Loucy (cell line): ENCODE results near the gene IRF2BPL.

Experiments used
- H2AFZ ChIP-seq: fragments of 200-600 bp; sonication (generic); 2 replicates; pipeline ENCODE4 v1.6.0; 2016; ENCODE audit warnings: antibody characterized with exemption, mild to moderate bottlenecking, low read length, moderate library complexity
- H3F3A ChIP-seq: fragments of 200-600 bp; 2 replicates; pipeline ENCODE4 v1.6.0; 2016; ENCODE audit warnings: antibody characterized with exemption, low read depth, mild to moderate bottlenecking
- H3K27me3 ChIP-seq: fragments of 200-600 bp; sonication (generic); 2 replicates; pipeline ENCODE4 v1.6.1; 2014; ENCODE audit warnings: low read length, mild to moderate bottlenecking; ENCODE audit not compliant: insufficient read depth, poor library complexity, severe bottlenecking
- H3K36me3 ChIP-seq: fragments of 200-600 bp; sonication (generic); 2 replicates; pipeline ENCODE4 v1.6.1; 2016; ENCODE audit warnings: low read length; ENCODE audit not compliant: insufficient read depth
- H3K4me1 ChIP-seq: fragments of 200-600 bp; sonication (generic); 2 replicates; pipeline ENCODE4 v1.5.1; 2014; ENCODE audit warnings: low read length, mild to moderate bottlenecking; ENCODE audit not compliant: insufficient read depth, poor library complexity, severe bottlenecking
- H3K4me2 ChIP-seq: fragments of 200-600 bp; sonication (generic); 2 replicates; pipeline ENCODE4 v1.6.0; 2014; ENCODE audit warnings: antibody characterized with exemption, low read length, low read depth, mild to moderate bottlenecking; ENCODE audit not compliant: poor library complexity, severe bottlenecking
- H3K4me3 ChIP-seq: fragments of 200-600 bp; sonication (generic); 2 replicates; pipeline ENCODE4 v1.5.1; 2014; ENCODE audit warnings: low read length, mild to moderate bottlenecking, mixed read lengths; ENCODE audit not compliant: poor library complexity, severe bottlenecking
- H3K79me2 ChIP-seq: fragments of 200-600 bp; sonication (generic); 2 replicates; pipeline ENCODE4 v1.6.1; 2014; ENCODE audit warnings: low read length; ENCODE audit not compliant: insufficient read depth
- H3K9ac ChIP-seq: fragments of 200-600 bp; sonication (generic); 2 replicates; pipeline ENCODE4 v1.6.0; 2014; ENCODE audit warnings: mild to moderate bottlenecking, low read depth, low read length, moderate library complexity; ENCODE audit not compliant: poor library complexity, severe bottlenecking
- H3K9me2 ChIP-seq: fragments of 200-600 bp; sonication (generic); replicated peaks from 2 replicates; pipeline ENCODE4 v1.6.1; 2016; ENCODE audit warnings: low read depth, low read length, mixed read lengths
- H3K9me3 ChIP-seq: fragments of 200-600 bp; sonication (generic); 2 replicates; pipeline ENCODE4 v1.6.1; 2014; ENCODE audit warnings: mild to moderate bottlenecking, antibody characterized with exemption, low read length, low read depth; ENCODE audit not compliant: insufficient read depth
- H4K20me1 ChIP-seq: fragments of 200-600 bp; sonication (generic); 2 replicates; pipeline ENCODE4 v1.6.0; 2014; ENCODE audit warnings: antibody characterized with exemption, low read length, mild to moderate bottlenecking; ENCODE audit not compliant: insufficient read depth, poor library complexity, severe bottlenecking
- EZH2phosphoT487 ChIP-seq: fragments of 200-600 bp; IDR thresholded peaks from 2 replicates; pipeline ENCODE4 v1.6.1; 2018; ENCODE audit warnings: antibody characterized with exemption, mild to moderate bottlenecking, moderate library complexity, borderline replicate concordance
- TF ChIP-seq, protein P1 (sequence below): fragments of 200-600 bp; sonication (generic); conservative IDR thresholded peaks from 2 replicates; pipeline ENCODE4 v1.5.1; 2014; ENCODE audit warnings: mild to moderate bottlenecking, antibody characterized with exemption, low read length

Gene IRF2BPL

DNA sequence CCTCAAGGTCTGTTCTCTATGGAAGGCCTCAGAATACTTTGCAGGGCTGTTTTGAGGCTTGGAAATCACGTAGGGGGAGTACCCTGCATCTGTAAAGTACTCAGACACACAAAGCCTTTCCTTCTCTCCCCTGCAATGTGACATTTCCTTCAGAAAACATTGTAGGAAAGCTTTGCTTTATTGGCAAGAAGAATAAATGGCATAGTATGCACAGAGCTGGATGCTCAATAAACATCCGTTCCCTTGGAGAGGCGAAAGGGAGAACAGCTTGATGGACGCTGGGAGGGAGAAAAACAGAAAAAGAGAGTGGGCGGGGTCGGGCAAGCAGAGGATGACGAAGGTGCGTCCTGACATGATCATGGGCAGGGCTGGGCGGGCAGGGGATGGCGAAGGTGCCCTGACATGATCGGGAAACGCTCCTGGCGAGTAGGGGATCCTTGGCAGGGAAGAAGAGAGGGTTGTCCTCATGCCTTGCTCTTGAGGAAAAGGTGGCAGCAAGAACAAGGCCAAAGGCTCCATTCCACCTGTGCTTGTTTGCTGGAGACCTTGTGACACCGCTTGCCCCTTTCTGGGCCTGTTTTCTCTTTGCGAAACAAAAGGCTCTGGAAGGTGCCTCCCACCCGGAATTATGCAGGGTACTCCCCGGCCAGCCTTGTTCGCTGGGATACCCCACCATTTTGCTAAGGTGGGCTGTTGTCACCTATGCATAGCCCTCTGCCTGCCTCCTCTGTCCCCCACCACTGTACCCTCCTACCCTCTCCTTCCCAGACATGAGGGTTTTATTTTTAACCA is 21.1 kb downstream of the IRF2BPL start:
- Histone ChIP-seq H3K4me2 (no peak overlapping the region), H3F3A (no peaks in the 10 kb centered on the region), H3K79me2 (no peaks in the 10 kb centered on the region), H3K9me3 (no peaks in the 10 kb centered on the region), H2AFZ (no peak overlapping the region), H3K9me2 (no peaks in the 10 kb centered on the region), H3K27me3 (no peaks in the 10 kb centered on the region), H3K4me3 (no peak overlapping the region), H3K4me1 (peaks cover 40% of the 10 kb centered on the region), H3K9ac (no peak overlapping the region), H3K36me3 (no peaks in the 10 kb centered on the region), H4K20me1 (no peaks in the 10 kb centered on the region)
- no peak for TF ChIP-seq EZH2phosphoT487
- TF ChIP-seq, protein P1, sequence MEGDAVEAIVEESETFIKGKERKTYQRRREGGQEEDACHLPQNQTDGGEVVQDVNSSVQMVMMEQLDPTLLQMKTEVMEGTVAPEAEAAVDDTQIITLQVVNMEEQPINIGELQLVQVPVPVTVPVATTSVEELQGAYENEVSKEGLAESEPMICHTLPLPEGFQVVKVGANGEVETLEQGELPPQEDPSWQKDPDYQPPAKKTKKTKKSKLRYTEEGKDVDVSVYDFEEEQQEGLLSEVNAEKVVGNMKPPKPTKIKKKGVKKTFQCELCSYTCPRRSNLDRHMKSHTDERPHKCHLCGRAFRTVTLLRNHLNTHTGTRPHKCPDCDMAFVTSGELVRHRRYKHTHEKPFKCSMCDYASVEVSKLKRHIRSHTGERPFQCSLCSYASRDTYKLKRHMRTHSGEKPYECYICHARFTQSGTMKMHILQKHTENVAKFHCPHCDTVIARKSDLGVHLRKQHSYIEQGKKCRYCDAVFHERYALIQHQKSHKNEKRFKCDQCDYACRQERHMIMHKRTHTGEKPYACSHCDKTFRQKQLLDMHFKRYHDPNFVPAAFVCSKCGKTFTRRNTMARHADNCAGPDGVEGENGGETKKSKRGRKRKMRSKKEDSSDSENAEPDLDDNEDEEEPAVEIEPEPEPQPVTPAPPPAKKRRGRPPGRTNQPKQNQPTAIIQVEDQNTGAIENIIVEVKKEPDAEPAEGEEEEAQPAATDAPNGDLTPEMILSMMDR: no peak

DNA sequence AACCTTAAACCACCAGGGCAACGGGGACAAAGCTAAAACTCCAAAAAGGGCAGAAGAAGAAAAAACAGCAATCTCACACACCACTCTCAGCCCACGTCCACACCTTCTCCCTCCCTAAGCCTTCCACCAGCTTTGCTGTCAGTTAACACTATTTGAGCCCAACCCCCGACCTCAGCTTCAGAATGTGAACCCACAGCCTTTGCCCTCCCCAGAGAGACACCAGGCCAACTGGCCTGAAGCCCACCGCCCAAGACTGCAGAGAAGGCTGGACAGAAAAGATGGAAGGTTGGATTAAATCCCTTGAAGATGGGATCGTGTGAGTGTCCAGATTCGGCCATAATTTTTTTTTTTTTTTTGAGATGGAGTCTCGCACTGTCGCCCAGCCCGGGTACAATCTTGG is 22.4 kb downstream of the IRF2BPL start:
- H3K9me2 ChIP-seq: no peaks in the 10 kb centered on the region
- no peaks in the 10 kb centered on the region for H3K79me2 ChIP-seq
- no peak overlapping the region for H3K4me2 ChIP-seq
- no peak for TF ChIP-seq EZH2phosphoT487
- TF ChIP-seq, protein P1: no peak
- H3K36me3 ChIP-seq: no peaks in the 10 kb centered on the region
- H4K20me1 ChIP-seq: no peaks in the 10 kb centered on the region
- H3K9ac ChIP-seq: no peak overlapping the region
- no peak overlapping the region for H3K4me3 ChIP-seq
- no peaks in the 10 kb centered on the region for H3K9me3 ChIP-seq
- H2AFZ ChIP-seq: no peak overlapping the region
- H3F3A ChIP-seq: no peaks in the 10 kb centered on the region
- H3K4me1 ChIP-seq: peaks cover 43% of the 10 kb centered on the region
- H3K27me3 ChIP-seq: no peaks in the 10 kb centered on the region

DNA sequence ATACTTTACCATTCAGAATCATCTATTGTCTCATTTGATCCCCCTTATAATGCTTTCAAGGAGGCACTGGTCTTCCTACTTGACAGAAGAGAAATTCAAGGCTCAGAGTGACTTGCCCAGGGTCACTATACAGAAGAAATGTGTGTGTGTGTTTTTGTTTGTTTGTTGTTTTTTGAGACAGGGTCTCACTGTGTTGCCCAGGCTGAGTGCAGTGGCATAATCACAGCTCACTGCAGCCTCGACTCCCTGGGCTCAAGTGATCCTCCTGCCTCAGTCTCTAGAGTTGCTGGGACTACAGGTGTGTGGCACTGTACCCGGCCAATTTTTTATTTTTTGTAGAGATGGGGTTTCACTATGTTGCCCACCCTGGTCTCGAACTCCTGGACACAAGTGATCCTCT is 22.9 kb downstream of the IRF2BPL start:
- Histone ChIP-seq H3K9ac (no peak overlapping the region), H3F3A (0 out of 2 replicates have a peak, but pooled peaks cover 1% of the 10 kb centered on the region), H3K9me3 (no peaks in the 10 kb centered on the region), H3K4me3 (no peak overlapping the region), H2AFZ (no peak overlapping the region), H3K27me3 (no peaks in the 10 kb centered on the region), H3K4me2 (no peak overlapping the region), H3K9me2 (no peaks in the 10 kb centered on the region), H3K36me3 (no peaks in the 10 kb centered on the region), H3K4me1 (peaks cover 44% of the 10 kb centered on the region), H3K79me2 (no peaks in the 10 kb centered on the region), H4K20me1 (no peaks in the 10 kb centered on the region)
- TF ChIP-seq, protein P1: no peak
- no peak for TF ChIP-seq EZH2phosphoT487
